ENCODE measurements around the gene KLK15.

Gene KLK15

GRCh38 chr19:50778906-50779430 is 54.4 kb downstream of the KLK15 start:
- Histone ChIP-seq H3K4me1 (ENCODE audit: insufficient read depth, low read length) (peaks cover 18% of the 10 kb centered on the region), H2AFZ (ENCODE audit: low read depth, low read length) (no peak overlapping the region), H3K9me3 (ENCODE audit: low read length) (no peaks in the 10 kb centered on the region), H3K36me3 (ENCODE audit: insufficient read depth, low read length) (no peaks in the 10 kb centered on the region), H3K27me3 (ENCODE audit: insufficient read depth, low read length) (peaks cover 29% of the 10 kb centered on the region), H3K4me3 (ENCODE audit: low read length) (no peak overlapping the region)

GRCh38 chr19:50777830-50778303 is 55.5 kb downstream of the KLK15 start:
- Histone ChIP-seq H2AFZ (ENCODE audit: low read depth, low read length) (no peak overlapping the region), H3K36me3 (ENCODE audit: insufficient read depth, low read length) (no peaks in the 10 kb centered on the region), H3K4me1 (ENCODE audit: insufficient read depth, low read length) (peaks cover 15% of the 10 kb centered on the region), H3K9me3 (ENCODE audit: low read length) (no peaks in the 10 kb centered on the region), H3K27me3 (ENCODE audit: insufficient read depth, low read length) (peaks cover 29% of the 10 kb centered on the region), H3K4me3 (ENCODE audit: low read length) (no peak overlapping the region)

- Histone ChIP-seq H3K9me3 (ENCODE audit: low read length) (no peaks in the 10 kb centered on the region), H2AFZ (ENCODE audit: low read depth, low read length) (no peak overlapping the region), H3K36me3 (ENCODE audit: insufficient read depth, low read length) (no peaks in the 10 kb centered on the region), H3K27me3 (ENCODE audit: insufficient read depth, low read length) (peaks cover 29% of the 10 kb centered on the region), H3K4me1 (ENCODE audit: insufficient read depth, low read length) (peaks cover 15% of the 10 kb centered on the region), H3K4me3 (ENCODE audit: low read length) (no peak overlapping the region)
Measured at GRCh38 chr19:50777261-50777660, 56.1 kb downstream of the KLK15 start.

- peaks cover 29% of the 10 kb centered on the region for H3K27me3 ChIP-seq (ENCODE audit: insufficient read depth, low read length)
- no peaks in the 10 kb centered on the region for H3K9me3 ChIP-seq (ENCODE audit: low read length)
- H3K36me3 ChIP-seq (ENCODE audit: insufficient read depth, low read length) = no peaks in the 10 kb centered on the region
- H3K4me1 ChIP-seq (ENCODE audit: insufficient read depth, low read length) = peaks cover 15% of the 10 kb centered on the region
- no peak overlapping the region for H3K4me3 ChIP-seq (ENCODE audit: low read length)
- H2AFZ ChIP-seq (ENCODE audit: low read depth, low read length) = no peak overlapping the region
Measured at GRCh38 chr19:50776131-50776530, 57.2 kb downstream of the KLK15 start.
